PC-9 (cell line): ENCODE data around the gene PUM2. TPM values are rescaled to one million over a fixed set of nuclear protein-coding genes. Genes with fewer than 3 reads are reported as not detected.

Source experiments
- BruUV-seq: library from RNA; stranded (reverse); fragments of 400-500 nt; replicated peaks from 2 replicates; lab custom pipeline; 2021; lab: Mats Ljungman, UMichigan
- CTCF ChIA-PET: fragments of 300-600 bp; sonication (Branson Sonifier 250); formaldehyde crosslinking; loops from one replicate; lab custom pipeline; 2022; ENCODE audit warnings: antibody characterized with exemption; lab: Charles Lee
- POLR2A ChIA-PET: fragments of 300-600 bp; sonication (Branson Sonifier 250); formaldehyde crosslinking; loops from one replicate; lab custom pipeline; 2022; ENCODE audit warnings: antibody characterized with exemption; ENCODE audit not compliant: unreplicated experiment; lab: Charles Lee
- DNase-seq, 2 experiments: peaks; one replicate each; pipeline versions ENCODE4 v3.0.0 to v3.0.0-alpha.2; 2015 to 2022; ENCODE audit warnings: mixed read lengths in 1 of 2
- H2AFZ ChIP-seq: fragments of 200-600 bp; sonication (generic); 2 replicates; pipeline ENCODE4 v1.8.1; 2017; ENCODE audit warnings: antibody characterized with exemption
- H3F3A ChIP-seq: fragments of 200-600 bp; sonication (generic); 2 replicates; pipeline ENCODE4 v1.8.1; 2017; ENCODE audit warnings: antibody characterized with exemption, mild to moderate bottlenecking, low read depth; ENCODE audit not compliant: insufficient read depth
- H3K27ac ChIP-seq: fragments of 200-600 bp; sonication (generic); 2 replicates; pipeline ENCODE4 v1.6.1; 2016; ENCODE audit warnings: mixed run types
- H3K27me3 ChIP-seq: fragments of 200-600 bp; sonication (generic); 2 replicates; pipeline ENCODE4 v1.6.1; 2016; ENCODE audit warnings: low read depth, mixed run types; ENCODE audit not compliant: insufficient read depth
- H3K36me3 ChIP-seq: fragments of 200-600 bp; sonication (generic); 2 replicates; pipeline ENCODE4 v1.6.1; 2016; ENCODE audit warnings: low read depth, mixed run types
- H3K4me1 ChIP-seq: fragments of 200-600 bp; sonication (generic); replicated peaks from 2 replicates; pipeline ENCODE4 v1.6.1; 2016; ENCODE audit warnings: mixed run types; ENCODE audit not compliant: insufficient read depth
- H3K4me2 ChIP-seq: fragments of 200-600 bp; sonication (generic); 2 replicates; pipeline ENCODE4 v1.6.1; 2017; ENCODE audit warnings: mixed run types
- H3K4me3 ChIP-seq: fragments of 200-600 bp; sonication (generic); 2 replicates; pipeline ENCODE4 v1.6.1; 2016; ENCODE audit warnings: mixed run types
- H3K79me2 ChIP-seq: fragments of 200-600 bp; sonication (generic); 2 replicates; pipeline ENCODE4 v1.6.1; 2017; ENCODE audit warnings: low read depth, mixed run types
- H3K9me2 ChIP-seq: fragments of 200-600 bp; sonication (generic); 2 replicates; pipeline ENCODE4 v1.8.1; 2017; ENCODE audit warnings: mild to moderate bottlenecking; ENCODE audit not compliant: insufficient read depth
- H3K9me3 ChIP-seq: fragments of 200-600 bp; sonication (generic); 2 replicates; pipeline ENCODE4 v1.8.1; 2016; ENCODE audit warnings: low read depth; ENCODE audit not compliant: insufficient read depth
- H4K20me1 ChIP-seq: fragments of 200-600 bp; sonication (generic); 2 replicates; pipeline ENCODE4 v1.8.1; 2017; ENCODE audit not compliant: insufficient read depth
- CTCF ChIP-seq: fragments of 200-600 bp; sonication (generic); conservative IDR thresholded peaks from 2 replicates; pipeline ENCODE4 v1.6.1; 2017; ENCODE audit warnings: mixed run types, antibody characterized with exemption, mild to moderate bottlenecking, moderate library complexity
- EZH2 ChIP-seq: fragments of 200-600 bp; sonication (generic); IDR thresholded peaks from 2 replicates; pipeline ENCODE4 v1.8.0; 2017; ENCODE audit warnings: antibody characterized with exemption, low read depth
- intact Hi-C: fragments of 100-400 bp; cut with micrococcal nuclease; formaldehyde crosslinking; loops from one replicate; pipeline ENCODE4 v1.10.0; 2022; ENCODE audit not compliant: unreplicated experiment
- total RNA-seq: library from RNA; stranded (reverse); gene quantifications from 2 replicates; pipeline ENCODE4 v1.2.3, GENCODE V29; 2021

Gene PUM2
- total RNA-seq, 1 experiment from 2014 or later: 99.3 TPM

- TF ChIP-seq CTCF: no peak
- no peak for TF ChIP-seq EZH2
- H3K27ac ChIP-seq: no peak overlapping the region
- no peaks in the 10 kb centered on the region for H3K9me2 ChIP-seq
- no peaks in the 10 kb centered on the region; the same call in 1 of the 2 replicates for H3K79me2 ChIP-seq
- no peak overlapping the region for H3K4me2 ChIP-seq
- peaks cover 25% of the 10 kb centered on the region for H4K20me1 ChIP-seq
- H3K4me3 ChIP-seq: no peak overlapping the region
- POLR2A ChIA-PET: no interaction called here
- intact Hi-C loops: no loop called here
- no peak for DNase-seq
- CTCF ChIA-PET: no interaction called here
- no peak overlapping the region for H2AFZ ChIP-seq
- H3K36me3 ChIP-seq: peaks cover 40% of the 10 kb centered on the region
- H3K9me3 ChIP-seq: no peaks in the 10 kb centered on the region
- peaks cover 25% of the 10 kb centered on the region; the same call in 1 of the 2 replicates for H3F3A ChIP-seq
- no TSS peak for BruUV-seq
- H3K27me3 ChIP-seq: no peaks in the 10 kb centered on the region
- no peaks in the 10 kb centered on the region for H3K4me1 ChIP-seq
Observed at GRCh38 chr2:20264629-20265028, 86.0 kb downstream of the PUM2 start.

GRCh38 chr2:20257411-20257810 lies 93.2 kb downstream of the PUM2 start:
- H3K9me3 ChIP-seq: no peaks in the 10 kb centered on the region
- no peak overlapping the region for H3K4me2 ChIP-seq
- TF ChIP-seq CTCF (no peak), EZH2 (no peak)
- H3K79me2 ChIP-seq: no peaks in the 10 kb centered on the region
- H3K36me3 ChIP-seq: peaks cover 79% of the 10 kb centered on the region
- H3K4me3 ChIP-seq: no peak overlapping the region
- intact Hi-C loops: no loop called here
- no peak overlapping the region for H2AFZ ChIP-seq
- BruUV-seq: no TSS peak
- peaks cover 15% of the 10 kb centered on the region for H4K20me1 ChIP-seq
- peaks cover 47% of the 10 kb centered on the region for H3F3A ChIP-seq
- no peak for DNase-seq
- POLR2A ChIA-PET: no interaction called here
- H3K9me2 ChIP-seq: no peaks in the 10 kb centered on the region
- no peak overlapping the region for H3K27ac ChIP-seq
- H3K4me1 ChIP-seq: no peaks in the 10 kb centered on the region
- CTCF ChIA-PET: no interaction called here
- no peaks in the 10 kb centered on the region for H3K27me3 ChIP-seq

- Histone ChIP-seq H3K27me3 (no peaks in the 10 kb centered on the region), H3K4me1 (no peaks in the 10 kb centered on the region), H3K4me2 (no peak overlapping the region), H3K27ac (no peak overlapping the region), H3K36me3 (peaks cover 87% of the 10 kb centered on the region), H3K79me2 (no peaks in the 10 kb centered on the region), H3K9me3 (no peaks in the 10 kb centered on the region), H2AFZ (no peak overlapping the region), H3K9me2 (no peaks in the 10 kb centered on the region), H3K4me3 (no peak overlapping the region), H4K20me1 (peaks cover 4% of the 10 kb centered on the region; the same call in 1 of the 2 replicates), H3F3A (peaks cover 39% of the 10 kb centered on the region)
- no peak for DNase-seq
- BruUV-seq: no TSS peak
- POLR2A ChIA-PET: no interaction called here
- CTCF ChIA-PET: no interaction called here
- TF ChIP-seq EZH2 (no peak), CTCF (no peak)
- intact Hi-C loops: no loop called here
Observed at GRCh38 chr2:20254731-20255130, 95.9 kb downstream of the PUM2 start.
